Esophagus muscularis mucosa (tissue), 3 donors: ENCODE results near the gene TSC1.

Experiments used
- EP300 ChIP-seq: sonication (generic); formaldehyde crosslinking; IDR thresholded peaks from one replicate; pipeline ENCODE4 v1.6.1; 2017; ENCODE audit warnings: antibody characterized with exemption
- POLR2AphosphoS5 ChIP-seq, 2 donors: sonication (generic); formaldehyde crosslinking; IDR thresholded peaks; one replicate each; pipeline ENCODE4 v1.6.1; 2017; ENCODE audit warnings: antibody characterized with exemption in 2 of 2

DNA sequence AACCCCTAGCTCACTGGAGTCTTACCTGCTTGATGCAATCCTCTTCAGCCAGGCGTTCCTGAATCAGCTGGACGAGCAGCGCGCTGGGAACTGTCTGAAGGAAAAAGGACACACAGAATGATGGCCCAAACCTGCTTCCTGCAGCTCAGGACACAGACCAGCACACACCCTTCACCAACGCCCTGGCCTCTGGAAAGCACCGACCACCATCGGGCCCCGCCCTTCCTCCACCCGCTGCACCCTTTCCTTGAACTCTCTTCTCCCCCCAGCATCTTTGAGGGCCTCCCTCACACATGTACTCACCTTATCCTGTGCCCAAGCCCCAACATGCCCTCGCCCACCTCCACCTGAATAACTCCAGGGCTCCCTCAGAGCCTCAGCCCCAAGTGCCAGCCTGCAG, 89.6 kb downstream of the TSC1 start:
- TF ChIP-seq POLR2AphosphoS5 (IDR thresholded peaks at IDR 0.05) (no peak), EP300 (no peak)
